HL-60 (cell line): Measurements from ENCODE around the gene GALP.

Source experiments
- DNase-seq, 2 experiments: peaks; one replicate each; pipeline ENCODE4 v3.0.0-alpha.2; 2010 to 2020; ENCODE audit warnings: low read depth in 1 of 2, low spot score in 1 of 2
- H3K27ac ChIP-seq: fragments of 250-450 bp; sonication (Bioruptor Pico); replicated peaks from 2 replicates; pipeline ENCODE4 v1.5.1; 2020; ENCODE audit warnings: mild to moderate bottlenecking, moderate library complexity
- H3K27me3 ChIP-seq: fragments of 250-450 bp; sonication (Bioruptor Pico); 2 replicates; pipeline ENCODE4 v1.5.1; 2021; ENCODE audit warnings: mild to moderate bottlenecking, moderate library complexity; ENCODE audit not compliant: insufficient read depth, poor library complexity, severe bottlenecking
- H3K4me3 ChIP-seq: replicated peaks from 2 replicates; pipeline ENCODE4 v1.5.1; 2011; ENCODE audit warnings: mild to moderate bottlenecking, control low read depth, low read length; ENCODE audit not compliant: insufficient read depth
- GABPA ChIP-seq: IDR thresholded peaks from 2 replicates; pipeline ENCODE4 v1.6.1; 2012; ENCODE audit warnings: low read depth
- POLR2AphosphoS5 ChIP-seq: IDR thresholded peaks from 2 replicates; pipeline ENCODE4 v1.6.1; 2012; ENCODE audit warnings: low read depth
- SPI1 ChIP-seq: IDR thresholded peaks from 2 replicates; pipeline ENCODE4 v1.6.1; 2012; ENCODE audit warnings: low read depth, mild to moderate bottlenecking, borderline replicate concordance
- TF ChIP-seq, protein P1 (sequence below): IDR thresholded peaks from 2 replicates; pipeline ENCODE4 v1.6.1; 2012; ENCODE audit warnings: low read depth; ENCODE audit not compliant: insufficient replicate concordance
- TF ChIP-seq, protein P2 (sequence below): IDR thresholded peaks from one replicate; pipeline ENCODE4 v1.5.1; 2011; ENCODE audit warnings: low read length, control low read depth, inconsistent platforms; ENCODE audit not compliant: insufficient read depth

Gene GALP

DNA sequence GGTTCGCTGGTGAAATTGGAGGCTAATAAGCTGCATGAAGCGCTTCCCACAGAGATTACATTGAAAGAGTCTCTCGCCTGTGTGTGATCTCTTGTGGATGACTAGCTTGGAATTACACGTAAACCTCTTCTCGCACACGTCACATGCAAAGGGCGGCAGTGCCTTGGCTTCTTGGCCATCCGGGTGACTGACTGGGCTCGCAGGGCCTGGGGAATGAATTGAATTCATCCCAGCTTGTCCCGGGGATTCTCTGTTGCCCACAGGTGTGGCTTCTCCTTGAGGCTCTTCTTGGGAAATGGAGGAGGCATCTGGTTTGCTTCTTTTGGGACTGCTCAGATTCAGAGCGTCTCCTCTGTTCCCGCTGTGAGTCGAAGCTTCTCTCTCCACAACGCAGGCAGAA, 46.0 kb downstream of the GALP start:
- no peak overlapping the region for H3K27ac ChIP-seq
- TF ChIP-seq POLR2AphosphoS5, result no peak
- TF ChIP-seq, protein P1, sequence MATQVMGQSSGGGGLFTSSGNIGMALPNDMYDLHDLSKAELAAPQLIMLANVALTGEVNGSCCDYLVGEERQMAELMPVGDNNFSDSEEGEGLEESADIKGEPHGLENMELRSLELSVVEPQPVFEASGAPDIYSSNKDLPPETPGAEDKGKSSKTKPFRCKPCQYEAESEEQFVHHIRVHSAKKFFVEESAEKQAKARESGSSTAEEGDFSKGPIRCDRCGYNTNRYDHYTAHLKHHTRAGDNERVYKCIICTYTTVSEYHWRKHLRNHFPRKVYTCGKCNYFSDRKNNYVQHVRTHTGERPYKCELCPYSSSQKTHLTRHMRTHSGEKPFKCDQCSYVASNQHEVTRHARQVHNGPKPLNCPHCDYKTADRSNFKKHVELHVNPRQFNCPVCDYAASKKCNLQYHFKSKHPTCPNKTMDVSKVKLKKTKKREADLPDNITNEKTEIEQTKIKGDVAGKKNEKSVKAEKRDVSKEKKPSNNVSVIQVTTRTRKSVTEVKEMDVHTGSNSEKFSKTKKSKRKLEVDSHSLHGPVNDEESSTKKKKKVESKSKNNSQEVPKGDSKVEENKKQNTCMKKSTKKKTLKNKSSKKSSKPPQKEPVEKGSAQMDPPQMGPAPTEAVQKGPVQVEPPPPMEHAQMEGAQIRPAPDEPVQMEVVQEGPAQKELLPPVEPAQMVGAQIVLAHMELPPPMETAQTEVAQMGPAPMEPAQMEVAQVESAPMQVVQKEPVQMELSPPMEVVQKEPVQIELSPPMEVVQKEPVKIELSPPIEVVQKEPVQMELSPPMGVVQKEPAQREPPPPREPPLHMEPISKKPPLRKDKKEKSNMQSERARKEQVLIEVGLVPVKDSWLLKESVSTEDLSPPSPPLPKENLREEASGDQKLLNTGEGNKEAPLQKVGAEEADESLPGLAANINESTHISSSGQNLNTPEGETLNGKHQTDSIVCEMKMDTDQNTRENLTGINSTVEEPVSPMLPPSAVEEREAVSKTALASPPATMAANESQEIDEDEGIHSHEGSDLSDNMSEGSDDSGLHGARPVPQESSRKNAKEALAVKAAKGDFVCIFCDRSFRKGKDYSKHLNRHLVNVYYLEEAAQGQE, result no peak
- no peak for TF ChIP-seq SPI1
- TF ChIP-seq, protein P2, sequence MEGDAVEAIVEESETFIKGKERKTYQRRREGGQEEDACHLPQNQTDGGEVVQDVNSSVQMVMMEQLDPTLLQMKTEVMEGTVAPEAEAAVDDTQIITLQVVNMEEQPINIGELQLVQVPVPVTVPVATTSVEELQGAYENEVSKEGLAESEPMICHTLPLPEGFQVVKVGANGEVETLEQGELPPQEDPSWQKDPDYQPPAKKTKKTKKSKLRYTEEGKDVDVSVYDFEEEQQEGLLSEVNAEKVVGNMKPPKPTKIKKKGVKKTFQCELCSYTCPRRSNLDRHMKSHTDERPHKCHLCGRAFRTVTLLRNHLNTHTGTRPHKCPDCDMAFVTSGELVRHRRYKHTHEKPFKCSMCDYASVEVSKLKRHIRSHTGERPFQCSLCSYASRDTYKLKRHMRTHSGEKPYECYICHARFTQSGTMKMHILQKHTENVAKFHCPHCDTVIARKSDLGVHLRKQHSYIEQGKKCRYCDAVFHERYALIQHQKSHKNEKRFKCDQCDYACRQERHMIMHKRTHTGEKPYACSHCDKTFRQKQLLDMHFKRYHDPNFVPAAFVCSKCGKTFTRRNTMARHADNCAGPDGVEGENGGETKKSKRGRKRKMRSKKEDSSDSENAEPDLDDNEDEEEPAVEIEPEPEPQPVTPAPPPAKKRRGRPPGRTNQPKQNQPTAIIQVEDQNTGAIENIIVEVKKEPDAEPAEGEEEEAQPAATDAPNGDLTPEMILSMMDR, result no peak
- TF ChIP-seq GABPA, result no peak
- no peak overlapping the region for H3K4me3 ChIP-seq
- DNase-seq, result no peak
- no peaks in the 10 kb centered on the region for H3K27me3 ChIP-seq

DNA sequence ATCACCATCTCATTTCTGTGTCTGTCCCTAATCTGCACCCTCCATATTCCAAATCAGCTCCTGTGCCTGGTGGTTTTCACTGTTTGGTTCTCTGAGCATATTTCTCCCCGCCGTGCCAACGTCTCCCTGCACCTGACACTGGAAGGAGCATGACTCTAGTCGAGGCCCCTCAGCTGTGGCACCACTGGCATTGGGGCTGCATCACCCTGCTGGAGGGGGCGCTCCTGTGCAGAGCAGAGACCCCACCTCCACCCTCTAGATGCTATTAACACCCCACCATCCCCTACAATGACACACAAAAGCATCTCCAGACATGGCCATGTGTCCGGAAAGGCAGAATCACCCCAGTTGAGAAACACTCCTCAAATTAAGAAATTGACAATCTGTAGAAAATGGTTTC, 47.1 kb downstream of the GALP start:
- TF ChIP-seq, protein P2, result no peak
- TF ChIP-seq GABPA (no peak), POLR2AphosphoS5 (no peak), SPI1 (no peak)
- TF ChIP-seq, protein P1, result no peak
- no peak overlapping the region for H3K27ac ChIP-seq
- no peak overlapping the region for H3K4me3 ChIP-seq
- no peaks in the 10 kb centered on the region for H3K27me3 ChIP-seq
- DNase-seq, result no peak

DNA sequence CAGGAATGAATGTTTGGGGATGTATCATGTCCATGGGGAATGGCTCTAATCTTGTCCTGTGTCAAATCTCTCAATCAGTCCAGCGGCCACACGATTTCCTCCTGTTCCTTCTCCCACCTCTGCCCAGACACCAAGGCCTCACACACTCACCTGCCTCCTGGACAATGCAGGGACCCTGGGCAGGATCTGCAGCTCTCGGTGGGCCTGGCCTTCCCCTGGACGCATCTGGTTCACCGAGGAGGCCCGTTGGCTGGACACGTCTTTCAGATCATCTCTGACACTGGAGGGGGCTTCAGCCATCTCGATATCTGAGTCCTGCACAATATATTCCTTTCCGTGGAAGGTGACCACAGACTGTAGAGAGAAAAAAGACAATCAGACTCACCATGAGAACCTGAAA, 47.7 kb downstream of the GALP start:
- no peak for DNase-seq
- no peak for TF ChIP-seq POLR2AphosphoS5
- TF ChIP-seq, protein P2, result no peak
- TF ChIP-seq, protein P1, result no peak
- TF ChIP-seq GABPA, result no peak
- no peak for TF ChIP-seq SPI1
- H3K27me3 ChIP-seq, result no peaks in the 10 kb centered on the region

More for the DNA sequence above, 47.7 kb downstream of the GALP start:
- H3K27ac ChIP-seq, result no peak overlapping the region
- H3K4me3 ChIP-seq, result no peak overlapping the region
